Subcutaneous abdominal adipose tissue (tissue), 5 donors: Measurements from ENCODE around the gene SMIM1.

Experiments used
- H3K27ac ChIP-seq: one replicate; pipeline ENCODE4 v1.7.0; 2013; ENCODE audit warnings: low read depth, mild to moderate bottlenecking, inconsistent platforms, low read length, moderate library complexity
- H3K27me3 ChIP-seq, 5 donors: one replicate each; pipeline ENCODE4 v1.7.0; 2013; ENCODE audit warnings: low read length in 5 of 5, inconsistent platforms in 1 of 5; ENCODE audit not compliant: control insufficient read depth in 5 of 5, insufficient read depth in 4 of 5
- H3K36me3 ChIP-seq, 5 donors: one replicate each; pipeline ENCODE4 v1.7.0; 2013; ENCODE audit warnings: low read length in 5 of 5; ENCODE audit not compliant: control insufficient read depth in 5 of 5, insufficient read depth in 5 of 5
- H3K4me1 ChIP-seq, 5 donors: one replicate each; pipeline ENCODE4 v1.7.0; 2013; ENCODE audit warnings: low read length in 5 of 5, mild to moderate bottlenecking in 3 of 5, moderate library complexity in 1 of 5; ENCODE audit not compliant: control insufficient read depth in 5 of 5, insufficient read depth in 5 of 5
- H3K4me3 ChIP-seq, 5 donors: one replicate each; pipeline ENCODE4 v1.7.0; 2013; ENCODE audit warnings: low read length in 5 of 5, low read depth in 1 of 5
- H3K9ac ChIP-seq, 5 donors: one replicate each; pipeline ENCODE4 v1.7.0; 2013; ENCODE audit warnings: low read length in 5 of 5, mild to moderate bottlenecking in 4 of 5, moderate library complexity in 3 of 5
- H3K9me3 ChIP-seq, 5 donors: one replicate each; pipeline ENCODE4 v1.7.0; 2013; ENCODE audit warnings: low read length in 5 of 5; ENCODE audit not compliant: control insufficient read depth in 5 of 5
- donor health status: healthy.
- donor health status: healthy.
- donor health status: healthy.
- donor health status: healthy.
- donor health status: healthy.

SMIM1 gene

GRCh38 chr1:3753656-3754454, 18.7 kb upstream of the SMIM1 start:
- H3K9me3 ChIP-seq: no peaks in the 10 kb centered on the region
- no peak overlapping the region for H3K4me3 ChIP-seq
- no peaks in the 10 kb centered on the region for H3K4me1 ChIP-seq
- H3K27me3 ChIP-seq: peaks cover 14 to 38% (median 27%) of the 10 kb centered on the region in 5 donors
- H3K36me3 ChIP-seq: no peaks in the 10 kb centered on the region
- H3K9ac ChIP-seq: no peak overlapping the region
- no peak overlapping the region for H3K27ac ChIP-seq

- H3K27me3 ChIP-seq: peaks cover 20 to 49% (median 29%) of the 10 kb centered on the region in 5 donors
- no peaks in the 10 kb centered on the region for H3K4me1 ChIP-seq
- H3K36me3 ChIP-seq: no peaks in the 10 kb centered on the region
- no peak overlapping the region for H3K9ac ChIP-seq
- peaks cover 0 to 5% (median 0%) of the 10 kb centered on the region in 5 donors for H3K9me3 ChIP-seq
- no peak overlapping the region for H3K27ac ChIP-seq
- no peak overlapping the region for H3K4me3 ChIP-seq
Observed at GRCh38 chr1:3756394-3756793, 16.2 kb upstream of the SMIM1 start.

- Histone ChIP-seq H3K27me3 (peaks cover 15 to 50% (median 34%) of the 10 kb centered on the region in 5 donors), H3K9ac (no peak overlapping the region), H3K36me3 (no peaks in the 10 kb centered on the region), H3K9me3 (peaks cover 0 to 5% (median 3%) of the 10 kb centered on the region in 5 donors), H3K4me3 (no peak overlapping the region), H3K27ac (no peak overlapping the region), H3K4me1 (no peaks in the 10 kb centered on the region)
Observed at GRCh38 chr1:3759164-3759563, 13.4 kb upstream of the SMIM1 start.

GRCh38 chr1:3759796-3760195, 12.8 kb upstream of the SMIM1 start:
- no peaks in the 10 kb centered on the region for H3K4me1 ChIP-seq
- H3K27me3 ChIP-seq: peaks cover 15 to 45% (median 30%) of the 10 kb centered on the region in 5 donors
- H3K9ac ChIP-seq: no peak overlapping the region
- H3K4me3 ChIP-seq: no peak overlapping the region
- peaks cover 0 to 5% (median 3%) of the 10 kb centered on the region in 5 donors for H3K9me3 ChIP-seq
- H3K36me3 ChIP-seq: no peaks in the 10 kb centered on the region
- H3K27ac ChIP-seq: no peak overlapping the region

GRCh38 chr1:3761296-3762010, 11.1 kb upstream of the SMIM1 start:
- Histone ChIP-seq H3K4me1 (no peaks in the 10 kb centered on the region), H3K27ac (no peak overlapping the region), H3K4me3 (no peak overlapping the region), H3K36me3 (no peaks in the 10 kb centered on the region), H3K9ac (no peak overlapping the region), H3K9me3 (peaks cover 0 to 5% (median 3%) of the 10 kb centered on the region in 5 donors), H3K27me3 (peaks cover 10 to 34% (median 20%) of the 10 kb centered on the region in 5 donors)

GRCh38 chr1:3762151-3762872, 10.2 kb upstream of the SMIM1 start:
- no peaks in the 10 kb centered on the region for H3K4me1 ChIP-seq
- H3K36me3 ChIP-seq: no peaks in the 10 kb centered on the region
- H3K27me3 ChIP-seq: peaks cover 10 to 30% (median 19%) of the 10 kb centered on the region in 5 donors
- H3K9ac ChIP-seq: no peak overlapping the region
- peaks cover 0 to 5% (median 3%) of the 10 kb centered on the region in 5 donors for H3K9me3 ChIP-seq
- H3K27ac ChIP-seq: no peak overlapping the region
- no peak overlapping the region for H3K4me3 ChIP-seq

- Histone ChIP-seq H3K9ac (no peak overlapping the region), H3K36me3 (no peaks in the 10 kb centered on the region), H3K4me3 (no peak overlapping the region), H3K27me3 (peaks cover 10 to 33% (median 23%) of the 10 kb centered on the region in 5 donors), H3K9me3 (peaks cover 0 to 5% (median 3%) of the 10 kb centered on the region in 5 donors), H3K4me1 (no peaks in the 10 kb centered on the region), H3K27ac (no peak overlapping the region)
Observed at GRCh38 chr1:3762873-3763228, 9.7 kb upstream of the SMIM1 start.

GRCh38 chr1:3763351-3764125, 9.0 kb upstream of the SMIM1 start:
- H3K36me3 ChIP-seq: no peaks in the 10 kb centered on the region
- no peak overlapping the region for H3K9ac ChIP-seq
- H3K9me3 ChIP-seq: peaks cover 0 to 5% (median 3%) of the 10 kb centered on the region in 5 donors
- no peak overlapping the region for H3K4me3 ChIP-seq
- H3K4me1 ChIP-seq: no peaks in the 10 kb centered on the region
- no peak overlapping the region for H3K27ac ChIP-seq
- peaks cover 10 to 37% (median 28%) of the 10 kb centered on the region in 5 donors for H3K27me3 ChIP-seq

GRCh38 chr1:3767328-3767925, 5.1 kb upstream of the SMIM1 start:
- H3K9me3 ChIP-seq: peaks cover 0 to 5% (median 0%) of the 10 kb centered on the region in 5 donors
- H3K4me3 ChIP-seq: no peak overlapping the region
- H3K27me3 ChIP-seq: peaks cover 4 to 42% (median 23%) of the 10 kb centered on the region in 5 donors
- no peaks in the 10 kb centered on the region for H3K36me3 ChIP-seq
- no peak overlapping the region for H3K9ac ChIP-seq
- H3K27ac ChIP-seq: no peak overlapping the region
- H3K4me1 ChIP-seq: peaks cover 0 to 12% (median 10%) of the 10 kb centered on the region in 5 donors
